Trophoblast cell (in vitro differentiated cells and primary cell): ENCODE data around the gene TSEN34.
"Not testable (repeated sequence)": the region's sequence is repeated elsewhere in the genome, so short reads cannot be mapped to it uniquely, and the experiment has no call there.

Source experiments
- DNase-seq, 2 donors: peaks; one replicate each; pipeline ENCODE4 v3.0.0-alpha.2; 2016
- H2AFZ ChIP-seq: 2 replicates; pipeline ENCODE4 v1.6.1; 2013; ENCODE audit warnings: low read length, moderate library complexity, mild to moderate bottlenecking; ENCODE audit not compliant: insufficient read depth, poor library complexity
- H2AK5ac ChIP-seq: 2 replicates; pipeline ENCODE4 v1.6.1; 2013; ENCODE audit warnings: mild to moderate bottlenecking, low read length
- H2BK120ac ChIP-seq: 2 replicates; pipeline ENCODE4 v1.6.1; 2013; ENCODE audit warnings: low read length, mild to moderate bottlenecking, moderate library complexity; ENCODE audit not compliant: insufficient read depth, poor library complexity
- H2BK12ac ChIP-seq: 2 replicates; pipeline ENCODE4 v1.6.1; 2013; ENCODE audit warnings: mild to moderate bottlenecking, low read length, moderate library complexity
- H2BK5ac ChIP-seq: 2 replicates; pipeline ENCODE4 v1.6.1; 2013; ENCODE audit warnings: low read length, low read depth, moderate library complexity, mild to moderate bottlenecking; ENCODE audit not compliant: poor library complexity
- H3K14ac ChIP-seq: 2 replicates; pipeline ENCODE4 v1.6.1; 2013; ENCODE audit warnings: mild to moderate bottlenecking, low read length
- H3K18ac ChIP-seq: 2 replicates; pipeline ENCODE4 v1.6.1; 2013; ENCODE audit warnings: mild to moderate bottlenecking, low read length
- H3K23ac ChIP-seq: 2 replicates; pipeline ENCODE4 v1.6.1; 2013; ENCODE audit warnings: low read length
- H3K27ac ChIP-seq: 2 replicates; pipeline ENCODE4 v1.5.1; 2013; ENCODE audit warnings: low read depth, mild to moderate bottlenecking, inconsistent platforms, low read length, moderate library complexity
- H3K27me3 ChIP-seq: 2 replicates; pipeline ENCODE4 v1.6.1; 2013; ENCODE audit warnings: inconsistent platforms, mild to moderate bottlenecking, low read length, moderate library complexity; ENCODE audit not compliant: insufficient read depth
- H3K36me3 ChIP-seq, 2 experiments: 1 replicate in 1 of 2; 2 replicates in 1 of 2; pipeline ENCODE4 v1.6.1; 2013; ENCODE audit warnings: low read length in 2 of 2, mild to moderate bottlenecking in 2 of 2, moderate library complexity in 1 of 2; ENCODE audit not compliant: insufficient read depth in 2 of 2, control insufficient read depth in 1 of 2
- H3K4ac ChIP-seq: 2 replicates; pipeline ENCODE4 v1.6.1; 2013; ENCODE audit warnings: low read depth, mild to moderate bottlenecking, low read length, moderate library complexity
- H3K4me1 ChIP-seq, 2 experiments: 1 replicate in 1 of 2; 2 replicates in 1 of 2; pipeline ENCODE4 v1.6.1; 2013; ENCODE audit warnings: low read length in 2 of 2, mild to moderate bottlenecking in 2 of 2, moderate library complexity in 1 of 2; ENCODE audit not compliant: insufficient read depth in 2 of 2, control insufficient read depth in 1 of 2
- H3K4me2 ChIP-seq: 2 replicates; pipeline ENCODE4 v1.6.1; 2013; ENCODE audit warnings: inconsistent platforms, mild to moderate bottlenecking, low read length, moderate library complexity
- H3K4me3 ChIP-seq: 2 replicates; pipeline ENCODE4 v1.5.1; 2013; ENCODE audit warnings: mild to moderate bottlenecking, low read depth, low read length, inconsistent platforms
- H3K79me1 ChIP-seq: one replicate; pipeline ENCODE4 v1.6.1; 2013; ENCODE audit warnings: low read length
- H3K79me2 ChIP-seq: 2 replicates; pipeline ENCODE4 v1.6.1; 2013; ENCODE audit warnings: low read length, mild to moderate bottlenecking; ENCODE audit not compliant: control insufficient read depth, insufficient read depth, poor library complexity
- H3K9ac ChIP-seq: 2 replicates; pipeline ENCODE4 v1.6.1; 2013; ENCODE audit warnings: mild to moderate bottlenecking, low read length
- H3K9me3 ChIP-seq: 2 replicates; pipeline ENCODE4 v1.6.1; 2013; ENCODE audit warnings: low read depth, mild to moderate bottlenecking, control low read depth, inconsistent platforms, low read length; ENCODE audit not compliant: insufficient read depth
- H4K12ac ChIP-seq: 2 replicates; pipeline ENCODE4 v1.6.1; 2013; ENCODE audit warnings: low read depth, mild to moderate bottlenecking, low read length, moderate library complexity
- H4K8ac ChIP-seq: 2 replicates; pipeline ENCODE4 v1.6.1; 2013; ENCODE audit warnings: low read depth, mild to moderate bottlenecking, low read length, moderate library complexity
- H4K91ac ChIP-seq: one replicate; pipeline ENCODE4 v1.6.1; 2013; ENCODE audit warnings: low read depth, mild to moderate bottlenecking, low read length, moderate library complexity
- WGBS: extraction: QIAGEN DNeasy Blood & Tissue Kit; methylation state at CpG from one replicate; pipeline ENCODE4 v1.1.7; 2013; ENCODE audit warnings: missing lambda C conversion rate; ENCODE audit not compliant: insufficient read length, insufficient coverage; ENCODE audit errors: extremely low coverage; 5-methylcytosine and 5-hydroxymethylcytosine counted together

The TSEN34 gene

GRCh38 chr19:54169149-54169740 lies 21.9 kb upstream of the TSEN34 start:
- H2BK12ac ChIP-seq = no peak overlapping the region
- H3K27ac ChIP-seq = no peak overlapping the region
- H3K18ac ChIP-seq = no peak overlapping the region
- DNase-seq = no peak
- no peak overlapping the region for H4K12ac ChIP-seq
- H3K14ac ChIP-seq = no peak overlapping the region
- H3K9me3 ChIP-seq = peaks cover 7% of the 10 kb centered on the region
- no peak overlapping the region for H3K4ac ChIP-seq
- H2BK5ac ChIP-seq = no peak overlapping the region
- H3K4me2 ChIP-seq = no peak overlapping the region
- H2AK5ac ChIP-seq = no peak overlapping the region
- H2AFZ ChIP-seq = no peak overlapping the region
- no peak overlapping the region for H4K91ac ChIP-seq
- no peak overlapping the region for H4K8ac ChIP-seq
- no peak overlapping the region for H2BK120ac ChIP-seq
- peaks cover 4% of the 10 kb centered on the region for H3K79me1 ChIP-seq
- WGBS = no CpG with 5 or more reads among the region's 21 CpGs
- no peaks in the 10 kb centered on the region for H3K79me2 ChIP-seq
- H3K36me3 ChIP-seq = no peaks in the 10 kb centered on the region
- H3K9ac ChIP-seq = no peak overlapping the region
- peaks cover 4 to 14% of the 10 kb centered on the region in 2 experiments for H3K4me1 ChIP-seq
- no peak overlapping the region for H3K23ac ChIP-seq
- no peaks in the 10 kb centered on the region for H3K27me3 ChIP-seq
- H3K4me3 ChIP-seq = no peak overlapping the region

- not testable (repeated sequence) for H3K4me2 ChIP-seq, H4K91ac ChIP-seq, H3K79me1 ChIP-seq, H3K4me3 ChIP-seq, H2AFZ ChIP-seq, H2BK12ac ChIP-seq, H3K23ac ChIP-seq, H4K12ac ChIP-seq, H3K14ac ChIP-seq, H3K27me3 ChIP-seq, H3K4ac ChIP-seq, H3K9ac ChIP-seq, H2BK5ac ChIP-seq, H3K18ac ChIP-seq, H3K27ac ChIP-seq, H3K79me2 ChIP-seq, H3K9me3 ChIP-seq, H2BK120ac ChIP-seq, H2AK5ac ChIP-seq
- Histone ChIP-seq H4K8ac (peak overlapping the region; percentile 14), H3K36me3 (peaks cover 7 to 14% of the 10 kb centered on the region in 2 experiments), H3K4me1 (peaks cover 4 to 12% of the 10 kb centered on the region in 2 experiments)
- DNase-seq = peak in 1 of 2 donors; percentile 52
- no CpG with 5 or more reads among the region's 23 CpGs for WGBS
Measured at GRCh38 chr19:54171736-54172431, 19.2 kb upstream of the TSEN34 start.

- H2AK5ac ChIP-seq = no peak within 1 kb of the TSS
- peak within 1 kb of the TSS; percentile 7 for H3K9ac ChIP-seq
- H3K27ac ChIP-seq = peak within 1 kb of the TSS; percentile 3
- H3K4me1 ChIP-seq = peaks cover 4 to 12% of the 10 kb centered on the region in 2 experiments
- H3K4ac ChIP-seq = no peak within 1 kb of the TSS
- H4K8ac ChIP-seq = peak within 1 kb of the TSS; percentile 77
- peak; percentile 94 to 97 for DNase-seq
- no peak within 1 kb of the TSS for H4K12ac ChIP-seq
- H3K23ac ChIP-seq = no peak within 1 kb of the TSS
- H2AFZ ChIP-seq = no peak within 1 kb of the TSS
- H3K36me3 ChIP-seq = peaks cover 7 to 14% of the 10 kb centered on the region in 2 experiments
- H3K9me3 ChIP-seq = peaks cover 1% of the 10 kb centered on the region
- peaks cover 4% of the 10 kb centered on the region for H3K79me1 ChIP-seq
- peak within 1 kb of the TSS; percentile 30 for H4K91ac ChIP-seq
- no peak within 1 kb of the TSS for H2BK5ac ChIP-seq
- no peaks in the 10 kb centered on the region for H3K79me2 ChIP-seq
- peak within 1 kb of the TSS; percentile 14 for H2BK120ac ChIP-seq
- no peak within 1 kb of the TSS for H2BK12ac ChIP-seq
- H3K18ac ChIP-seq = peak within 1 kb of the TSS; percentile 14
- H3K4me3 ChIP-seq = peak within 1 kb of the TSS; percentile 23
- no CpG with 5 or more reads among the region's 13 CpGs for WGBS
- no peaks in the 10 kb centered on the region for H3K27me3 ChIP-seq
- H3K4me2 ChIP-seq = peak within 1 kb of the TSS; percentile 45
- peak within 1 kb of the TSS; percentile 20 for H3K14ac ChIP-seq
Measured at GRCh38 chr19:54172471-54173358, 18.4 kb upstream of the TSEN34 start, which contains the start of gene TMC4. Gene TMC4 (minus strand): TSS chr19:54173160. CDS start chr19:54173117, 43 bp downstream.

- H3K27me3 ChIP-seq = no peaks in the 10 kb centered on the region
- H4K91ac ChIP-seq = no peak overlapping the region
- no peak for DNase-seq
- no peak overlapping the region for H3K4me3 ChIP-seq
- H4K8ac ChIP-seq = no peak overlapping the region
- no peak overlapping the region for H3K14ac ChIP-seq
- no peak overlapping the region for H3K4ac ChIP-seq
- H3K9ac ChIP-seq = no peak overlapping the region
- no peak overlapping the region for H2BK120ac ChIP-seq
- peaks cover 1% of the 10 kb centered on the region for H3K9me3 ChIP-seq
- H3K18ac ChIP-seq = no peak overlapping the region
- no peak overlapping the region for H4K12ac ChIP-seq
- H3K79me1 ChIP-seq = peaks cover 4% of the 10 kb centered on the region
- peak overlapping the region; percentile 45 for H3K4me2 ChIP-seq
- no peak overlapping the region for H2AK5ac ChIP-seq
- no peak overlapping the region for H3K23ac ChIP-seq
- H3K79me2 ChIP-seq = no peaks in the 10 kb centered on the region
- no peak overlapping the region for H2BK5ac ChIP-seq
- no peak overlapping the region for H3K27ac ChIP-seq
- peaks cover 11 to 18% of the 10 kb centered on the region in 2 experiments for H3K36me3 ChIP-seq
- peaks cover 4 to 11% of the 10 kb centered on the region in 2 experiments for H3K4me1 ChIP-seq
- no peak overlapping the region for H2BK12ac ChIP-seq
- no CpG with 5 or more reads among the region's 15 CpGs for WGBS
- no peak overlapping the region for H2AFZ ChIP-seq
Measured at GRCh38 chr19:54173359-54173699, 17.8 kb upstream of the TSEN34 start.
